ENCODE measurements around the gene RENBP.

GRCh38 chrX:153935326-153935851 is 9.1 kb downstream of the RENBP start:
- TF ChIP-seq CTCF (IDR thresholded peaks at IDR 0.05; ENCODE audit: low read length): no peak
- TF ChIP-seq EZH2phosphoT487 (IDR thresholded peaks at IDR 0.05; ENCODE audit: low read length): no peak
- no peak for TF ChIP-seq EZH2 (optimal IDR thresholded peaks at IDR 0.05; ENCODE audit: low read depth, low read length)

Data from MM.1S (cell line).